ENCODE measurements around the gene KDM1A. TPM values are rescaled to one million over a fixed set of nuclear protein-coding genes. Genes with fewer than 3 reads are reported as not detected.

The KDM1A gene
- 10 to 100 TPM; 65.7 to 88.9 TPM for total RNA-seq

DNA sequence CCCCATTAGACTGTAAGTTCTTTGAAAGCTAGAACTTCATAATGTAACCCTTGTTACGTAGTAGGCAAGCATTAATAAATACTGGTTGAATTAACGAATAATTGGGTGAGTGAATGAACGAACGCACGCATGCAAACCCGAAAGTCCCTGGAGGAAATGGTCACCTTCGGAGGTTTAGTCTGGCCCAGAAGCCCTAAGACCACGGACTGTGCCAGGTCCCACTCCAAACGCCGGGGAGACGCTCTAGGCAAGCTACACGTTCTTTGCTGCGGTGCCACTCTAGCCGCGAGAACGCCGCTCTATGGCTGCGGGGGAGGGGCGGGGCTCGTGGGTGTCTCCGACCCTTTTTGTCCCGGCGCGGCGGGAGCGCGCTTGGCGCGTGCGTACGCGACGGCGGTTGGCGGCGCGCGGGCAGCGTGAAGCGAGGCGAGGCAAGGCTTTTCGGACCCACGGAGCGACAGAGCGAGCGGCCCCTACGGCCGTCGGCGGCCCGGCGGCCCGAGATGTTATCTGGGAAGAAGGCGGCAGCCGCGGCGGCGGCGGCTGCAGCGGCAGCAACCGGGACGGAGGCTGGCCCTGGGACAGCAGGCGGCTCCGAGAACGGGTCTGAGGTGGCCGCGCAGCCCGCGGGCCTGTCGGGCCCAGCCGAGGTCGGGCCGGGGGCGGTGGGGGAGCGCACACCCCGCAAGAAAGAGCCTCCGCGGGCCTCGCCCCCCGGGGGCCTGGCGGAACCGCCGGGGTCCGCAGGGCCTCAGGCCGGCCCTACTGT, at the start of gene KDM1A:
TSS of gene KDM1A (plus strand) at position 375 of the 769 bp plus-strand sequence. CDS start at position 504, 129 bp downstream.

DNA sequence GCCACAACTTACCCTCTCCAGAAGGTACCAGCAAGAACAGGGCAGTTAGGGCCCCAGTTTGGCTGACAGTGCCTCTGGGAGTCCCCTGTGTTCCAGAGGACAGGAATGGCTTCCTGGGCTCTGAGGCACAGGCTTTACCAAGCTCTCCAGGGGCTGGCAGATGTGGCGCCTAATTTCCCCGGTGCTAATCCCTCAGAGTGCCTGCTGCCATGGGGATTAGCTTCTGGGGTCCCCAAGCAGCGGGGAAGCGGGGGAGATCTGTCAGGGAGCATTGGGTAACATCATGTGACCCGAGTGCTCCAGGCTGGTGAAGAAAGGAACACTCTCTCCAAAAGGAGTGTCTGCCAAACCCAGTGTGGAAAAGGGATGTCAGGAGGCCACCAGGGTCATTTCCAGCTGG, 46.5 kb upstream of the KDM1A start, which contains the start of gene LACTBL1:
TSS of gene LACTBL1 (minus strand) at position 107 of the 400 bp plus-strand sequence. CDS start 550 bp downstream, outside the sequence.

Small RNAs within 50 kb of the gene (small RNA-seq; reads per million reads assigned to genes)
- gene MIR3115 (0.26 to 0.35 reads per million in 2 donors), gene MIR4419A (0 reads per million in 2 donors)

Other genes with a start within 250 kb of the KDM1A start
- gene LACTBL1, start 46.6 kb upstream of the KDM1A start, total RNA-seq, result not detected
- not detected for gene TEX46, start 3.6 kb upstream of the KDM1A start, total RNA-seq
- 10 to 100 TPM; 22.4 to 29.3 TPM for gene LUZP1, start 149.4 kb downstream of the KDM1A start, total RNA-seq
- not detected for gene HTR1D, start 198.0 kb downstream of the KDM1A start, total RNA-seq

Measured in melanocyte of skin (primary cell).